ENCODE results near the gene KSR2. TPM values are rescaled to one million over a fixed set of nuclear protein-coding genes. Genes with fewer than 3 reads are reported as not detected.

KSR2 gene
- total and polyA plus RNA-seq, 2 donors (not counting 3 experiments of a cell fraction or from before 2014, with no cell fraction given) = 2.1 to 5.2 TPM

GRCh38 chr12:117417004-117417403 is 551.8 kb downstream of the KSR2 start:
- Histone ChIP-seq H3K4me3 (replicated peaks in 1 of 3; ENCODE audit: insufficient read depth in 1 of 3, low read depth in 1 of 3, low read length in 3 of 3) (no peak overlapping the region), H3K27me3 (ENCODE audit: control insufficient read depth in 2 of 2, insufficient read depth in 2 of 2, low read length in 2 of 2) (no peaks in the 10 kb centered on the region), H3K36me3 (ENCODE audit: control insufficient read depth in 2 of 2, extremely low read depth in 1 of 2, insufficient read depth in 2 of 2, low read length in 2 of 2) (no peaks in the 10 kb centered on the region), H3K9ac (replicated peaks; ENCODE audit: extremely low read depth, insufficient read depth, low read length) (no peak overlapping the region), H3K4me1 (ENCODE audit: control insufficient read depth, extremely low read depth, insufficient read depth, low read length) (no peaks in the 10 kb centered on the region), H4K20me1 (replicated peaks; ENCODE audit: control insufficient read depth, extremely low read depth, insufficient read depth, low read length) (no peaks in the 10 kb centered on the region), H3K9me3 (replicated peaks; ENCODE audit: control insufficient read depth, insufficient read depth, low read length) (no peaks in the 10 kb centered on the region), H3K9me1 (replicated peaks; ENCODE audit: control insufficient read depth, extremely low read depth, insufficient read depth, low read length) (no peaks in the 10 kb centered on the region), H2AFZ (ENCODE audit: low read depth, low read length) (no peak overlapping the region), H3K4me2 (ENCODE audit: insufficient read depth, low read length) (no peak overlapping the region), H3K79me2 (ENCODE audit: control insufficient read depth, insufficient read depth, low read length) (no peaks in the 10 kb centered on the region), H3K27ac (ENCODE audit: insufficient read depth, low read depth, low read length) (no peak overlapping the region)
- CTCF ChIA-PET = interaction anchor here (1.3 kb wide), 1 partner anchor 18 kb away, joined by 4 read pairs; no protein-coding TSS in a partner anchor
- dilution Hi-C loops (cut with MboI; ENCODE audit: extremely low pct_ligation_motif_present, low sequenced_read_pairs) = no loop called here
- BruUV-seq (replicated peaks) = no TSS peak
- TF ChIP-seq POLR2AphosphoS5 (IDR thresholded peaks at IDR 0.05; ENCODE audit: insufficient read depth, low read depth, low read length) (no peak), JUN (IDR thresholded peaks at IDR 0.05; ENCODE audit: borderline replicate concordance, insufficient read depth, insufficient read length, low read depth) (no peak), GATA2 (IDR thresholded peaks at IDR 0.05; ENCODE audit: insufficient read depth, insufficient read length, low read depth, low read length) (no peak), EZH2 (IDR thresholded peaks at IDR 0.05; ENCODE audit: borderline replicate concordance, low read depth, low read length, severe bottlenecking) (no peak), MAX (IDR thresholded peaks at IDR 0.05; ENCODE audit: insufficient read depth, insufficient read length) (no peak), MYC (IDR thresholded peaks at IDR 0.05; ENCODE audit: low read depth, low read length) (no peak), CTCF (IDR thresholded peaks at IDR 0.05; ENCODE audit: extremely low read depth in 1 of 2, insufficient read depth in 1 of 2, low read depth in 1 of 2, low read length in 2 of 2) (no peak), FOS (IDR thresholded peaks at IDR 0.05; ENCODE audit: borderline replicate concordance, insufficient read depth, low read length) (no peak), POLR2A (IDR thresholded peaks at IDR 0.05; ENCODE audit: low read depth, low read length) (no peak)
- intact Hi-C loops (cut with micrococcal nuclease) = no loop called here
- POLR2A ChIA-PET = no interaction called here
- DNase-seq (ENCODE audit: low read depth, low spot score) (no peak), FAIRE-seq (no peak)

Measured in endothelial cell of umbilical vein (primary cell).